Stomach (tissue), 4 donors: ENCODE results near the gene AP1M2.

Experiments
- CTCF ChIP-seq, 7 experiments: fragments of 450-650 bp in 4 of 7; fragments of 200-600 bp in 3 of 7; sonication (generic) in 3 of 7; IDR thresholded peaks; one replicate each; pipeline ENCODE4 v1.5.1; 2016 to 2019; ENCODE audit warnings: antibody characterized with exemption in 7 of 7, control low read depth in 2 of 7, mild to moderate bottlenecking in 1 of 7
- EP300 ChIP-seq: sonication (generic); formaldehyde crosslinking; IDR thresholded peaks from one replicate; pipeline ENCODE4 v1.6.1; 2017; ENCODE audit warnings: antibody characterized with exemption
- POLR2A ChIP-seq, 4 donors: fragments of 450-650 bp; IDR thresholded peaks; one replicate each; pipeline ENCODE4 v1.6.1; 2016; ENCODE audit warnings: antibody characterized with exemption in 4 of 4, control low read depth in 2 of 4, mild to moderate bottlenecking in 1 of 4, moderate library complexity in 1 of 4
- POLR2AphosphoS5 ChIP-seq, 3 donors: sonication (generic); formaldehyde crosslinking; IDR thresholded peaks; one replicate each; pipeline ENCODE4 v1.6.1; 2016; ENCODE audit warnings: antibody characterized with exemption in 3 of 3

GRCh38 chr19:10620786-10621185, 33.7 kb upstream of the AP1M2 start:
- TF ChIP-seq POLR2AphosphoS5 (IDR thresholded peaks at IDR 0.05), result no peak
- no peak for TF ChIP-seq EP300
- no peak for TF ChIP-seq CTCF (IDR thresholded peaks at IDR 0.05)
- no peak for TF ChIP-seq POLR2A (IDR thresholded peaks at IDR 0.05)
